HG02938 (cell line): ENCODE measurements around the gene RNF152.

Source experiments
- ATAC-seq: cut with Tn5 transposase; IDR thresholded peaks from one replicate; pipeline ENCODE4 v1.9.1; 2021; ENCODE audit warnings: mild to moderate bottlenecking, moderate library complexity; ENCODE audit not compliant: unreplicated experiment

The RNF152 gene

DNA sequence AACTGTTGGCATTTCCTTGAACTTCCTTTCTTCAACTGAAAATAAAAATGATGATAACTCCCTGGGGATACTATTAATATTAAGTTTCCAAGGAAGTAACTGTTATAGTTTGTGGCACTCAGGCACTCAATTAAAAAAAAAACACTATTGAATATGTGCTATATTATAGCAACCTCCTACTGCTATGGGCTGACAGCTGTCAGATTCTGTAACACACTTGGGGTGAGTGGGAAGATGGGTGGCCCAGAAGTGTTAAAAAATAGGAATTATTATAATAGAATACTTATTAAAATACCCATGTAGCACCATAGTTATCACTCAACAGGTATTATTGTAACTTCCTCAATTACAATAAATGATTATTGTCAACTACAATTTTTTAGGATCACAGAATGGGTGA lies 130.9 kb downstream of the RNF152 start:
- ATAC-seq: no peak
